GM12874 (cell line): ENCODE results near the gene AUNIP.

Experiments
- TF ChIP-seq, protein P1 (sequence below): IDR thresholded peaks from 2 replicates; pipeline ENCODE4 v1.5.1; 2011; ENCODE audit warnings: low read depth, mild to moderate bottlenecking, control low read depth, low read length, moderate library complexity; ENCODE audit not compliant: insufficient read depth

Gene AUNIP

GRCh38 chr1:25821630-25822091, 37.6 kb downstream of the AUNIP start:
- TF ChIP-seq, protein P1, sequence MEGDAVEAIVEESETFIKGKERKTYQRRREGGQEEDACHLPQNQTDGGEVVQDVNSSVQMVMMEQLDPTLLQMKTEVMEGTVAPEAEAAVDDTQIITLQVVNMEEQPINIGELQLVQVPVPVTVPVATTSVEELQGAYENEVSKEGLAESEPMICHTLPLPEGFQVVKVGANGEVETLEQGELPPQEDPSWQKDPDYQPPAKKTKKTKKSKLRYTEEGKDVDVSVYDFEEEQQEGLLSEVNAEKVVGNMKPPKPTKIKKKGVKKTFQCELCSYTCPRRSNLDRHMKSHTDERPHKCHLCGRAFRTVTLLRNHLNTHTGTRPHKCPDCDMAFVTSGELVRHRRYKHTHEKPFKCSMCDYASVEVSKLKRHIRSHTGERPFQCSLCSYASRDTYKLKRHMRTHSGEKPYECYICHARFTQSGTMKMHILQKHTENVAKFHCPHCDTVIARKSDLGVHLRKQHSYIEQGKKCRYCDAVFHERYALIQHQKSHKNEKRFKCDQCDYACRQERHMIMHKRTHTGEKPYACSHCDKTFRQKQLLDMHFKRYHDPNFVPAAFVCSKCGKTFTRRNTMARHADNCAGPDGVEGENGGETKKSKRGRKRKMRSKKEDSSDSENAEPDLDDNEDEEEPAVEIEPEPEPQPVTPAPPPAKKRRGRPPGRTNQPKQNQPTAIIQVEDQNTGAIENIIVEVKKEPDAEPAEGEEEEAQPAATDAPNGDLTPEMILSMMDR: no peak

- TF ChIP-seq, protein P1: no peak
These were observed 38.2 kb downstream of the AUNIP start for GRCh38 chr1:25821112-25821476.

GRCh38 chr1:25820247-25821111, 38.8 kb downstream of the AUNIP start:
- TF ChIP-seq, protein P1: no peak

- TF ChIP-seq, protein P1: no peak
These were observed 39.6 kb downstream of the AUNIP start, which contains the start of gene MTFR1L for GRCh38 chr1:25819491-25820246. TSS of gene MTFR1L (plus strand) at chr1:25819954. CDS start at chr1:25823105, 3,151 bp downstream.

DNA sequence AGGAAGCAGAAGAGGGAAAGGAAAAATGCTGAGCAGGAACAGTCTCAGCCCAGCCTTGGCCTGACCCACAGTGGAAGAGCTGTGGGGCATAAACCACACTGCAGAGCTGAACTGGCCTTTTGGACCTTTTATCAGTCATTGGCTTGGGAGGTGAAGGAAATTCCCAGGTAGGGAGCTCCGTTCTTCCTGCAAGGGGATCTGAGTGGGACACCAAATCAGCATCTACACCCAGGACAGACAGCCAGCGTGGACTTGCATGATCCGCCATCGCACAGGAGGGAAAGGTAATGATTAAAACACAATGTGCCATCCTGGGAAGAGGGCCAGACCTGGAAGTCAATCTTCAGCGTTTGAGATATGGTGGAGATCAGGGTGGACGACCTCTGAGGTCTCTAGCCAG, 40.7 kb downstream of the AUNIP start:
- TF ChIP-seq, protein P1: no peak

DNA sequence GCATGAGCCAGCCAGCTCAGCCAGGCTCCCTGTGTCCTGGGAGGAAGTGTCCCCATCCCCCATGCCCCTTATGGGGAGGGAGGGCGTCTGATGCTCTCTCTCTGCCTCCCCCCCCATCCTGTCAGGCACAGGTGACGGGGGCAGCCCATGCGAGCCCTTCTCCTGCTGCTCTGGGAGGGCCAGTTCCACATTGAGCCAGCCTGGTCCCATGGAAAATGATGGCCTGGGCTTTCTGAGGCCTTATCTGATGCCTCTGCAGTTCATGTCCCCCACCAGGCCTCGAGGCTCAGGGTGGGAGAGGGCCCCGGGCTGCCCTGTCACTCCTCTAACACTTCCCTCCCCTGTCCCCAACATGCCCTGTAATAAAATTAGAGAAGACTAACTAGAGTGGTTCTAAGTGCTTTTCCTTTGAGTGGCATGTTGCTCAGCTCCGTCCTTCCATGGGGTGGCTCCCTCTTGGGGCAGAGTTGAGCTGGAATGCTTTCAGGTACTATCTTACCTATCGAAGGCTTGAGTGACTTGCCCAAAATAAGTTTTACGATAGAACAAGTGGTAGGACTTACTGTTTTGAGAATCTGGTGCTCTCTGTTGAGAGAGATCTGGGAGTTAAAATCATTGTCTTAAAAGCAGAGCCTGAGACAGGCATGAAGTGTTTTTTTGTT, 41.3 kb downstream of the AUNIP start:
- TF ChIP-seq, protein P1: no peak
